Transverse colon (tissue), 4 donors: ENCODE results near the gene RUNDC3A. TPM values are rescaled to one million over a fixed set of nuclear protein-coding genes. Genes with fewer than 3 reads are reported as not detected.

ENCODE experiments used
- DNase-seq: peaks from one replicate; pipeline ENCODE4 v3.0.0-alpha.2; 2019
- H3K27ac ChIP-seq, 4 donors: fragments of 200-600 bp; sonication (generic); 2 replicates each; pipeline ENCODE4 v1.5.1; 2016 to 2018; ENCODE audit warnings: inconsistent platforms in 4 of 4
- H3K27me3 ChIP-seq: fragments of 200-600 bp; sonication (generic); 2 replicates; pipeline ENCODE4 v1.5.1; 2017; ENCODE audit warnings: inconsistent platforms
- H3K36me3 ChIP-seq, 4 donors: fragments of 200-600 bp; sonication (generic); 2 replicates each; pipeline ENCODE4 v1.5.1; 2017 to 2019; ENCODE audit warnings: inconsistent platforms in 4 of 4
- H3K4me1 ChIP-seq, 4 donors: fragments of 200-600 bp; sonication (generic); 2 replicates each; pipeline ENCODE4 v1.5.1; 2017 to 2020; ENCODE audit warnings: inconsistent platforms in 4 of 4
- H3K4me3 ChIP-seq, 4 donors: fragments of 200-600 bp; sonication (generic); 1 replicate in 1 of 4; 2 replicates in 3 of 4; pipeline versions ENCODE4 v1.5.1 to v1.6.1; 2017 to 2019; ENCODE audit warnings: inconsistent platforms in 4 of 4
- H3K9me3 ChIP-seq, 2 donors: fragments of 200-600 bp; sonication (generic); 2 replicates each; pipeline ENCODE4 v1.5.1; 2017 to 2019; ENCODE audit warnings: inconsistent platforms in 2 of 2
- EP300 ChIP-seq: sonication (generic); formaldehyde crosslinking; IDR thresholded peaks from one replicate; pipeline ENCODE4 v1.6.1; 2017; ENCODE audit warnings: antibody characterized with exemption, low read depth
- POLR2A ChIP-seq: fragments of 450-650 bp; IDR thresholded peaks from one replicate; pipeline ENCODE4 v1.6.1; 2016; ENCODE audit warnings: antibody characterized with exemption, mild to moderate bottlenecking, moderate library complexity
- POLR2AphosphoS5 ChIP-seq, 3 donors: sonication (generic); formaldehyde crosslinking; IDR thresholded peaks; one replicate each; pipeline ENCODE4 v1.6.1; 2016; ENCODE audit warnings: antibody characterized with exemption in 3 of 3
- WGBS, 2 donors: methylation state at CpG; one replicate each; pipeline ENCODE4 v1.1.5; 2018; ENCODE audit warnings: low coverage in 1 of 2; 5-methylcytosine and 5-hydroxymethylcytosine counted together
- in situ Hi-C, 4 donors: fragments of 200-750 bp; cut with MboI; loops; one replicate each; pipeline versions ENCODE4 v1.15.0 to v1.15.1; 2017; ENCODE audit warnings: low sequenced_read_pairs in 3 of 4, low pct_ligation_motif_present in 1 of 4, low pct_unique_long_range_greater_than_20kb in 1 of 4
- intact Hi-C: fragments of 100-400 bp; cut with DNase I; formaldehyde crosslinking; loops from one replicate; pipeline ENCODE4 v1.15.1; 2023; ENCODE audit warnings: low total_unique reads
- total RNA-seq, 4 donors: library from RNA; depleted of rRNA; stranded (reverse); fragments of >200 nt; gene quantifications; one replicate each; pipeline ENCODE4 v1.1.0, GENCODE V29; 2016
- TF ChIP-seq, protein P1 (sequence below), 5 experiments: fragments of 200-600 bp in 3 of 5; fragments of 450-650 bp in 2 of 5; sonication (generic) in 3 of 5; IDR thresholded peaks; 1 replicate in 2 of 5; 2 replicates in 3 of 5; pipeline ENCODE4 v1.5.1; 2016 to 2017; ENCODE audit warnings: antibody characterized with exemption in 5 of 5, inconsistent platforms in 3 of 5, mild to moderate bottlenecking in 2 of 5, moderate library complexity in 1 of 5

RUNDC3A gene
- total RNA-seq, 4 donors from 2014 or later, result 0.48 to 7.6 (median 1.1) TPM; not detected in 1

DNA sequence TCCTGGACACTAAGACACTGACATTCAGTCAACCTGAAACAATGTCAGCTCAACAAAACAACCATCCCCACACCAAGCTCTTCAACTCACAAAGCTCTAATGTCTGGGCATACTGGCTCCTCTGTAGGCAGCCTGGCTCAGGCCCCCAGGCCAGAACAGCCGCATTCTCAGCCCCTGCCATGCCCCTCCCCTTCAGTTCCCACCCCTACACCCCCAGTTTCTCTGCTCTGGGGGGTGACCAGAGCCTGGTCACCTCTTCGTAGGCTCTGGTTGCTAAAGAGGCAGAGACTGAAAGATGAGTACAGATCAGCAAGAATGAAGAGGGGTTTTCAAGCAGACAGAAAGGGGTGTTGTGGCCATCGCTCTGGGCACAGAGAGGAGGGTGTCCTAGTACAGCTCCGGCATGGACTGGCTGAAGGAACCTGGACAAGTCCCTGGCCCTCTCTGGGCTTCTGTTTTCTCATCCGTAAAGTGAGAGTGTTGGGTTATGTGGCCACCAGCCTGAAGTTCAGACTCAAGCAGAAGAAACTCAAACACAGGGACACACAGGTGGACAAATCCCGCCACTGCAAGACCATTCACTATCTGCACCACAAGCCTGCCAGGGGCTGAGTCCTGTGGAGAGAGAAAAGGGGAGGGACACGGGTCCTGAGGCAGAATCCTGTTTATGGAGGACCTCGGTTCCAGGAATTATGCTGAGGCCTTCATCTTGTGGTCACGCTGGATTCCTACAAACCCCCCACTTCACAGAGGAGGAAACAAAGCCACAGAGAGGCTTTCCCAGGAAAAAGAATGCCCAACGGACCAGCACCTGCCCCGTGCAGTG lies 39.5 kb upstream of the RUNDC3A start:
- TF ChIP-seq EP300 (no peak), POLR2AphosphoS5 (IDR thresholded peaks at IDR 0.05) (no peak), POLR2A (no peak)
- TF ChIP-seq, protein P1, sequence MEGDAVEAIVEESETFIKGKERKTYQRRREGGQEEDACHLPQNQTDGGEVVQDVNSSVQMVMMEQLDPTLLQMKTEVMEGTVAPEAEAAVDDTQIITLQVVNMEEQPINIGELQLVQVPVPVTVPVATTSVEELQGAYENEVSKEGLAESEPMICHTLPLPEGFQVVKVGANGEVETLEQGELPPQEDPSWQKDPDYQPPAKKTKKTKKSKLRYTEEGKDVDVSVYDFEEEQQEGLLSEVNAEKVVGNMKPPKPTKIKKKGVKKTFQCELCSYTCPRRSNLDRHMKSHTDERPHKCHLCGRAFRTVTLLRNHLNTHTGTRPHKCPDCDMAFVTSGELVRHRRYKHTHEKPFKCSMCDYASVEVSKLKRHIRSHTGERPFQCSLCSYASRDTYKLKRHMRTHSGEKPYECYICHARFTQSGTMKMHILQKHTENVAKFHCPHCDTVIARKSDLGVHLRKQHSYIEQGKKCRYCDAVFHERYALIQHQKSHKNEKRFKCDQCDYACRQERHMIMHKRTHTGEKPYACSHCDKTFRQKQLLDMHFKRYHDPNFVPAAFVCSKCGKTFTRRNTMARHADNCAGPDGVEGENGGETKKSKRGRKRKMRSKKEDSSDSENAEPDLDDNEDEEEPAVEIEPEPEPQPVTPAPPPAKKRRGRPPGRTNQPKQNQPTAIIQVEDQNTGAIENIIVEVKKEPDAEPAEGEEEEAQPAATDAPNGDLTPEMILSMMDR (IDR thresholded peaks at IDR 0.05), result no peak
- no peak overlapping the region for H3K4me3 ChIP-seq
- H3K27ac ChIP-seq, result no peak overlapping the region
- H3K36me3 ChIP-seq, result no peaks in the 10 kb centered on the region
- WGBS, 2 donors, result 75% methylated on average over 11 of the region's 11 CpGs; no CpG with 5 or more reads in 1 of the 2 donors
- DNase-seq, result no peak
- in situ Hi-C loops, result no loop called here
- H3K4me1 ChIP-seq, result no peaks in the 10 kb centered on the region
- intact Hi-C loops, result loop anchor here (5.0 kb wide), 1 partner anchor 342 kb away; no protein-coding TSS in a partner anchor
- no peaks in the 10 kb centered on the region for H3K27me3 ChIP-seq
- H3K9me3 ChIP-seq, result no peaks in the 10 kb centered on the region

- no peaks in the 10 kb centered on the region for H3K36me3 ChIP-seq
- H3K4me1 ChIP-seq, result no peaks in the 10 kb centered on the region
- WGBS, 2 donors, result 43 to 65% methylated on average over 1 to 7 of the region's 7 CpGs
- TF ChIP-seq, protein P1 (IDR thresholded peaks at IDR 0.05), result no peak
- no peak for TF ChIP-seq POLR2AphosphoS5 (IDR thresholded peaks at IDR 0.05)
- H3K27ac ChIP-seq, result no peak overlapping the region
- no peak overlapping the region for H3K4me3 ChIP-seq
- H3K9me3 ChIP-seq, result no peaks in the 10 kb centered on the region
- no peak for DNase-seq
- H3K27me3 ChIP-seq, result no peaks in the 10 kb centered on the region
- intact Hi-C loops (loop anchor here (5.0 kb wide), 1 partner anchor 342 kb away; no protein-coding TSS in a partner anchor), in situ Hi-C loops (no loop called here)
Measured at GRCh38 chr17:44269535-44270240, 38.7 kb upstream of the RUNDC3A start.

DNA sequence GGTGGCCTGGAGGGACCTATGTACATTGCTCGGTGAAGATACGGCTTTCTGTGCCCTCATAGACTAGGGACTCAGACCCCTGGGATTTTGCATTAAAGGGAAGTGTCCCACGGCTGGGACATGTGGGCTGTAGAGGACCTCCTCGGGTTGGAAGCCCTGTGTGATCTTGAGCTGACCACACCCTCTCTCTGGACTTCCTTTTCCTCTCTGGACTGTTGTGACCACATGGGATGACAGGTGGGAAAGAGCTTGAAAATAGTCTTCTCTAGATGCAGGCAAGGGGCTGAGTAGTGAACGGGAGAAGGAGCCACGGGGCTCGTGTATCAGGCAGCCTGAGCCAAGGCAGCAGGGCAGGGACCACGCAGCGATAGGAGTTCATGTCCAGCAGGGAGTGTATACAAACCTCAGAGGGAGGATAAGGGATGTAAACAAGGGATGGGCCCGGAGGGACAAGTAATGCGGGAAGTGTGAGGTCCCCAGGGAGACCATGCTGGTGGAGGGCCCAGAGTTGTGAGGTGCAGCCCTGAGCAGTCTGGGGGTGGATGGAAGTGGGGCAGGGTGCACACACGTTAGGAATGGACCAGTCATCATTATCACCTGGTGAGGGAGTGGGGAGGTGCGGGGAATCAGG lies 36.0 kb upstream of the RUNDC3A start:
- intact Hi-C loops (no loop called here), in situ Hi-C loops (no loop called here)
- Histone ChIP-seq H3K4me1 (no peaks in the 10 kb centered on the region), H3K36me3 (no peaks in the 10 kb centered on the region), H3K27ac (no peak overlapping the region), H3K9me3 (no peaks in the 10 kb centered on the region), H3K27me3 (no peaks in the 10 kb centered on the region), H3K4me3 (no peak overlapping the region)
- TF ChIP-seq, protein P1 (IDR thresholded peaks at IDR 0.05), result no peak
- TF ChIP-seq POLR2AphosphoS5 (IDR thresholded peaks at IDR 0.05) (no peak), EP300 (no peak), POLR2A (no peak)
- 40 to 54% methylated on average over 2 to 13 of the region's 13 CpGs for WGBS, 2 donors
- DNase-seq, result no peak

DNA sequence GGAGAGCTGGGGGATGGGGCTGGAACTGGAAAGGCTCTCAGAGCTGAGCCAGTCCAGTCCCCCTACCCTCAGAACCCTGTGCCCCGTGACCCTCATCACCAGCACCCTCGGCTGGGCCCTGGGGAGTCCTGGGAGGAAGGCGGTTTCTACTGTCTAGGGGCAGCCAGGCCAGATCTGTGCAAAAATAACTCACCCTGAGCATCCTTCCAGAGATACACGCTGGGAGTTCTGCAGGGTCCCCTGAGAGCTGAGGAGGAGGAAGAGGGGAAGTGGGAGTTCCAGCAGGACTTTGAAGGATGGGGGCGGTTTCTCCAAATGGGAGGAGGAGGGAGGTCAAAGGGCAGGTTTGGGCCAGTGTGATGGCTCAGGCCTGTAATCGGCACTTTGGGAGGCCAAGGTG lies 35.4 kb upstream of the RUNDC3A start:
- no peak for TF ChIP-seq POLR2AphosphoS5 (IDR thresholded peaks at IDR 0.05)
- TF ChIP-seq, protein P1 (IDR thresholded peaks at IDR 0.05), result no peak
- TF ChIP-seq POLR2A, result no peak
- no peak for TF ChIP-seq EP300
- H3K9me3 ChIP-seq, result no peaks in the 10 kb centered on the region
- intact Hi-C loops, result no loop called here
- in situ Hi-C loops, result no loop called here
- no peaks in the 10 kb centered on the region for H3K4me1 ChIP-seq
- no peak for DNase-seq
- no peak overlapping the region for H3K4me3 ChIP-seq
- 60 to 78% methylated on average over 2 to 6 of the region's 6 CpGs for WGBS, 2 donors
- H3K27me3 ChIP-seq, result no peaks in the 10 kb centered on the region
- H3K27ac ChIP-seq, result no peak overlapping the region
- no peaks in the 10 kb centered on the region for H3K36me3 ChIP-seq
